ENCODE measurements around the gene TTC28.

DNA sequence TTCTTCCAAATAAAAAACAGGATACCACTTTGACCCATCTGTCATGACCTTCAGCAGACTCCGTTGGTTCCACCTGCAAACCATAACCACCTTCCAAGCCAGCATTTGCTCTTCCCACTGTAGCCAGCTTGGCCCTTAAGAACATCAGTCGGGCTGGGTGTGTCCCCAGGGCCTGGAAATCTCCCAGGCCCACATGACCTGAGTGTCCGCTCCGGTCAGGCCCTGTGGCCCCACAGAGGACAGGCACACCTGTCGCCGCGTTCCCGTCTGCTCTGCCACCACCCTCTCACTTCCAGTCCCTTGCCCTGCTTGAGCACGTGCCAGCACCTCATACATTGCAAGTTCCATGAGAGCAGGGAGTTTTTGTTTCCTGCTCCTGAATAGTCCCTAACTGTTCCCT is 694.9 kb downstream of the TTC28 start:
- TF ChIP-seq EZH2 (IDR thresholded peaks at IDR 0.05; ENCODE audit: borderline replicate concordance, low read depth, low read length, severe bottlenecking): no peak
- TF ChIP-seq POLR2A (IDR thresholded peaks at IDR 0.05; ENCODE audit: low read depth, low read length): no peak
- TF ChIP-seq, protein P1, sequence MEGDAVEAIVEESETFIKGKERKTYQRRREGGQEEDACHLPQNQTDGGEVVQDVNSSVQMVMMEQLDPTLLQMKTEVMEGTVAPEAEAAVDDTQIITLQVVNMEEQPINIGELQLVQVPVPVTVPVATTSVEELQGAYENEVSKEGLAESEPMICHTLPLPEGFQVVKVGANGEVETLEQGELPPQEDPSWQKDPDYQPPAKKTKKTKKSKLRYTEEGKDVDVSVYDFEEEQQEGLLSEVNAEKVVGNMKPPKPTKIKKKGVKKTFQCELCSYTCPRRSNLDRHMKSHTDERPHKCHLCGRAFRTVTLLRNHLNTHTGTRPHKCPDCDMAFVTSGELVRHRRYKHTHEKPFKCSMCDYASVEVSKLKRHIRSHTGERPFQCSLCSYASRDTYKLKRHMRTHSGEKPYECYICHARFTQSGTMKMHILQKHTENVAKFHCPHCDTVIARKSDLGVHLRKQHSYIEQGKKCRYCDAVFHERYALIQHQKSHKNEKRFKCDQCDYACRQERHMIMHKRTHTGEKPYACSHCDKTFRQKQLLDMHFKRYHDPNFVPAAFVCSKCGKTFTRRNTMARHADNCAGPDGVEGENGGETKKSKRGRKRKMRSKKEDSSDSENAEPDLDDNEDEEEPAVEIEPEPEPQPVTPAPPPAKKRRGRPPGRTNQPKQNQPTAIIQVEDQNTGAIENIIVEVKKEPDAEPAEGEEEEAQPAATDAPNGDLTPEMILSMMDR (IDR thresholded peaks at IDR 0.05; ENCODE audit: extremely low read depth in 1 of 2, insufficient read depth in 1 of 2, low read depth in 1 of 2, low read length in 2 of 2): no peak
- TF ChIP-seq, protein P2, sequence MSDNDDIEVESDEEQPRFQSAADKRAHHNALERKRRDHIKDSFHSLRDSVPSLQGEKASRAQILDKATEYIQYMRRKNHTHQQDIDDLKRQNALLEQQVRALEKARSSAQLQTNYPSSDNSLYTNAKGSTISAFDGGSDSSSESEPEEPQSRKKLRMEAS (IDR thresholded peaks at IDR 0.05; ENCODE audit: insufficient read depth, insufficient read length): no peak
- no peak for TF ChIP-seq POLR2AphosphoS5 (IDR thresholded peaks at IDR 0.05; ENCODE audit: insufficient read depth, low read depth, low read length)

Data from endothelial cell of umbilical vein (primary cell).